Small intestine (tissue), 7 donors: Measurements from ENCODE around the gene CEP83. TPM values are rescaled to one million over a fixed set of nuclear protein-coding genes. Genes with fewer than 3 reads are reported as not detected.

Source experiments
- DNase-seq, 2 donors: peaks; one replicate each; pipeline versions ENCODE4 v3.0.0 to v3.0.0-alpha.2; 2013
- FAIRE-seq: peaks from 2 replicates; lab custom pipeline; 2012; peaks lifted over from hg19 to GRCh38; lab: Jason Lieb, UNC
- H3K27ac ChIP-seq, 3 donors: one replicate each; pipeline ENCODE4 v1.5.1; 2013; ENCODE audit warnings: low read length in 2 of 3, mild to moderate bottlenecking in 2 of 3, control low read depth in 1 of 3, inconsistent platforms in 1 of 3, low read depth in 1 of 3, moderate library complexity in 1 of 3
- H3K27me3 ChIP-seq, 3 donors: one replicate each; pipeline ENCODE4 v1.6.1; 2013; ENCODE audit warnings: low read length in 3 of 3, inconsistent platforms in 1 of 3; ENCODE audit not compliant: control insufficient read depth in 3 of 3, insufficient read depth in 3 of 3
- H3K36me3 ChIP-seq, 3 donors: one replicate each; pipeline ENCODE4 v1.6.1; 2013; ENCODE audit warnings: low read length in 3 of 3, inconsistent platforms in 1 of 3, low read depth in 1 of 3, mild to moderate bottlenecking in 1 of 3, moderate library complexity in 1 of 3; ENCODE audit not compliant: control insufficient read depth in 3 of 3, insufficient read depth in 2 of 3
- H3K4me1 ChIP-seq, 3 donors: one replicate each; pipeline ENCODE4 v1.6.1; 2013; ENCODE audit warnings: low read length in 2 of 3, inconsistent platforms in 1 of 3, low read depth in 1 of 3, mild to moderate bottlenecking in 1 of 3, moderate library complexity in 1 of 3; ENCODE audit not compliant: control insufficient read depth in 3 of 3, insufficient read depth in 2 of 3
- H3K4me3 ChIP-seq, 3 donors: one replicate each; pipeline ENCODE4 v1.5.1; 2013; ENCODE audit warnings: low read length in 3 of 3, control low read depth in 1 of 3, inconsistent platforms in 1 of 3, low read depth in 1 of 3, mild to moderate bottlenecking in 1 of 3, moderate library complexity in 1 of 3
- H3K9me3 ChIP-seq, 2 donors: one replicate each; pipeline ENCODE4 v1.6.1; 2013; ENCODE audit warnings: low read depth in 1 of 2, low read length in 1 of 2; ENCODE audit not compliant: control insufficient read depth in 2 of 2, insufficient read depth in 1 of 2
- WGBS, 3 donors: extraction: QIAGEN DNeasy Blood & Tissue Kit; methylation state at CpG; one replicate each; pipeline ENCODE4 v1.1.7; 2013; 5-methylcytosine and 5-hydroxymethylcytosine counted together
- polyA plus RNA-seq, 4 donors: library from polyadenylated mRNA; stranded (reverse) in 3 of 4; unstranded in 1 of 4; fragments of 200-250 nt in 3 of 4; fragments of 120-200 nt in 1 of 4; gene quantifications; one replicate each; pipeline versions ENCODE4 v1.2.1 to v1.2.3, GENCODE V29; 2013
- donor health status: healthy with polysubstance abuse.
- donor health status: control.
- donor health status: control.
- donor health status: Bipolar disorder and iron deficiency.
- donor health status: healthy.

Gene CEP83
- polyA plus RNA-seq, 4 donors: 3.8 to 17.3 (median 6.1) TPM

- DNase-seq (peak in 1 of 2 donors; percentile 51), FAIRE-seq (no peak)
- Histone ChIP-seq H3K4me1 (peaks cover 0 to 2% (median 0%) of the 10 kb centered on the region in 3 donors), H3K4me3 (no peak overlapping the region), H3K27me3 (no peaks in the 10 kb centered on the region), H3K27ac (no peak overlapping the region), H3K36me3 (peaks cover 0 to 42% (median 0%) of the 10 kb centered on the region in 3 donors), H3K9me3 (no peaks in the 10 kb centered on the region)
- WGBS, 3 donors: 60 to 83% (median 75%) methylated on average over 9 of the region's 9 CpGs
These were observed 182.2 kb downstream of the CEP83 start for GRCh38 chr12:94277426-94278000.

- 39 to 75% (median 57%) methylated on average over 6 of the region's 6 CpGs for WGBS, 3 donors
- DNase-seq (peak in 1 of 2 donors; percentile 70), FAIRE-seq (no peak)
- H3K36me3 ChIP-seq: peaks cover 0 to 41% (median 0%) of the 10 kb centered on the region in 3 donors
- no peak overlapping the region for H3K27ac ChIP-seq
- no peak overlapping the region for H3K4me3 ChIP-seq
- H3K27me3 ChIP-seq: no peaks in the 10 kb centered on the region
- no peaks in the 10 kb centered on the region for H3K9me3 ChIP-seq
- peaks cover 0 to 2% (median 0%) of the 10 kb centered on the region in 3 donors for H3K4me1 ChIP-seq
These were observed 182.9 kb downstream of the CEP83 start for GRCh38 chr12:94276725-94277124.

- DNase-seq: no peak
- Histone ChIP-seq H3K36me3 (peaks cover 0 to 23% (median 0%) of the 10 kb centered on the region in 3 donors), H3K27me3 (no peaks in the 10 kb centered on the region), H3K4me3 (no peak overlapping the region), H3K27ac (no peak overlapping the region), H3K4me1 (peaks cover 0 to 2% (median 0%) of the 10 kb centered on the region in 3 donors), H3K9me3 (no peaks in the 10 kb centered on the region)
- no peak for FAIRE-seq
- WGBS, 3 donors: 97 to 100% (median 99%) methylated on average over 3 of the region's 3 CpGs
These were observed 186.4 kb downstream of the CEP83 start for GRCh38 chr12:94273272-94273671.

GRCh38 chr12:94272280-94272679 is 187.4 kb downstream of the CEP83 start:
- 90 to 92% (median 91%) methylated on average over 5 of the region's 5 CpGs for WGBS, 3 donors
- Histone ChIP-seq H3K4me3 (no peak overlapping the region), H3K4me1 (no peaks in the 10 kb centered on the region), H3K9me3 (no peaks in the 10 kb centered on the region), H3K36me3 (peaks cover 0 to 20% (median 0%) of the 10 kb centered on the region in 3 donors), H3K27me3 (no peaks in the 10 kb centered on the region), H3K27ac (no peak overlapping the region)
- FAIRE-seq (no peak), DNase-seq (no peak)

GRCh38 chr12:94271351-94271750 is 188.3 kb downstream of the CEP83 start:
- no peak overlapping the region for H3K4me3 ChIP-seq
- H3K4me1 ChIP-seq: no peaks in the 10 kb centered on the region
- H3K9me3 ChIP-seq: no peaks in the 10 kb centered on the region
- 70 to 88% (median 71%) methylated on average over 6 of the region's 6 CpGs for WGBS, 3 donors
- no peaks in the 10 kb centered on the region for H3K27me3 ChIP-seq
- H3K27ac ChIP-seq: no peak overlapping the region
- FAIRE-seq: no peak
- DNase-seq: no peak
- H3K36me3 ChIP-seq: peaks cover 0 to 19% (median 0%) of the 10 kb centered on the region in 3 donors

GRCh38 chr12:94269316-94269999 is 190.2 kb downstream of the CEP83 start:
- no peak for FAIRE-seq
- H3K27me3 ChIP-seq: no peaks in the 10 kb centered on the region
- 77 to 83% (median 79%) methylated on average over 4 of the region's 4 CpGs for WGBS, 3 donors

GRCh38 chr12:94267921-94268471 is 191.7 kb downstream of the CEP83 start:
- no peaks in the 10 kb centered on the region for H3K27me3 ChIP-seq
- FAIRE-seq (no peak), DNase-seq (no peak)
- no peaks in the 10 kb centered on the region for H3K9me3 ChIP-seq
- H3K36me3 ChIP-seq: peaks cover 0 to 24% (median 0%) of the 10 kb centered on the region in 3 donors
- peaks cover 0 to 4% (median 0%) of the 10 kb centered on the region in 3 donors for H3K4me1 ChIP-seq
- no peak overlapping the region for H3K4me3 ChIP-seq
- no peak overlapping the region for H3K27ac ChIP-seq
- 84 to 97% (median 95%) methylated on average over 5 of the region's 5 CpGs for WGBS, 3 donors

More at GRCh38 chr12:94269316-94269999, 190.2 kb downstream of the CEP83 start:
- DNase-seq: no peak
- no peaks in the 10 kb centered on the region for H3K9me3 ChIP-seq
- H3K4me1 ChIP-seq: no peaks in the 10 kb centered on the region
- peaks cover 0 to 17% (median 0%) of the 10 kb centered on the region in 3 donors for H3K36me3 ChIP-seq
- H3K4me3 ChIP-seq: no peak overlapping the region
- H3K27ac ChIP-seq: no peak overlapping the region

GRCh38 chr12:94267537-94267872 is 192.2 kb downstream of the CEP83 start:
- FAIRE-seq (no peak), DNase-seq (no peak)
- H3K27me3 ChIP-seq: no peaks in the 10 kb centered on the region
- 64 to 89% (median 78%) methylated on average over 3 of the region's 3 CpGs for WGBS, 3 donors
- no peaks in the 10 kb centered on the region for H3K9me3 ChIP-seq
- H3K27ac ChIP-seq: no peak overlapping the region
- H3K4me3 ChIP-seq: no peak overlapping the region
- peaks cover 0 to 4% (median 4%) of the 10 kb centered on the region in 3 donors for H3K4me1 ChIP-seq
- H3K36me3 ChIP-seq: peaks cover 0 to 26% (median 0%) of the 10 kb centered on the region in 3 donors
